SJSA1 (cell line): ENCODE results near the gene FRMPD1. TPM values are rescaled to one million over a fixed set of nuclear protein-coding genes. Genes with fewer than 3 reads are reported as not detected.

ENCODE experiments used
- DNase-seq, 2 experiments: peaks; one replicate each; pipeline ENCODE4 v3.0.0-alpha.2; 2015 to 2020; ENCODE audit warnings: low spot score in 2 of 2, low read depth in 1 of 2
- H3K27ac ChIP-seq: fragments of 250-450 bp; sonication (Bioruptor Pico); 2 replicates; pipeline ENCODE4 v1.5.1; 2020; ENCODE audit warnings: mild to moderate bottlenecking, moderate library complexity
- H3K27me3 ChIP-seq: fragments of 250-450 bp; sonication (Bioruptor Pico); replicated peaks from 2 replicates; pipeline ENCODE4 v1.5.1; 2020; ENCODE audit warnings: mild to moderate bottlenecking, moderate library complexity
- H3K36me3 ChIP-seq: fragments of 250-450 bp; sonication (Bioruptor Pico); 2 replicates; pipeline ENCODE4 v1.5.1; 2020; ENCODE audit warnings: mild to moderate bottlenecking
- H3K4me1 ChIP-seq: fragments of 250-450 bp; sonication (Bioruptor Pico); replicated peaks from 2 replicates; pipeline ENCODE4 v1.6.1; 2021; ENCODE audit warnings: mild to moderate bottlenecking
- H3K4me3 ChIP-seq: fragments of 250-450 bp; sonication (Bioruptor Pico); 2 replicates; pipeline ENCODE4 v1.5.1; 2020; ENCODE audit warnings: mild to moderate bottlenecking
- H3K9me3 ChIP-seq: fragments of 250-450 bp; sonication (Bioruptor Pico); replicated peaks from 2 replicates; pipeline ENCODE4 v1.5.1; 2020; ENCODE audit warnings: mild to moderate bottlenecking
- total RNA-seq: library from RNA; depleted of rRNA; stranded (reverse); fragments of >200 nt; shearing (Covaris generic); gene quantifications from 2 replicates; pipeline ENCODE4 v1.2.3, GENCODE V29; 2014

Gene FRMPD1
- total RNA-seq, 1 experiment from 2014 or later: not detected

GRCh38 chr9:37707748-37708147 lies 57.0 kb downstream of the FRMPD1 start:
- H3K9me3 ChIP-seq: no peaks in the 10 kb centered on the region
- H3K4me1 ChIP-seq: no peaks in the 10 kb centered on the region
- no peaks in the 10 kb centered on the region for H3K36me3 ChIP-seq
- no peak for DNase-seq
- H3K4me3 ChIP-seq: no peak overlapping the region
- no peaks in the 10 kb centered on the region for H3K27me3 ChIP-seq
- H3K27ac ChIP-seq: no peak overlapping the region

GRCh38 chr9:37710046-37710445 lies 59.3 kb downstream of the FRMPD1 start:
- no peaks in the 10 kb centered on the region for H3K4me1 ChIP-seq
- no peak overlapping the region for H3K4me3 ChIP-seq
- no peak for DNase-seq
- H3K9me3 ChIP-seq: no peaks in the 10 kb centered on the region
- no peak overlapping the region for H3K27ac ChIP-seq
- H3K36me3 ChIP-seq: no peaks in the 10 kb centered on the region
- H3K27me3 ChIP-seq: no peaks in the 10 kb centered on the region

GRCh38 chr9:37715260-37715659 lies 64.5 kb downstream of the FRMPD1 start:
- H3K9me3 ChIP-seq: no peaks in the 10 kb centered on the region
- H3K4me3 ChIP-seq: no peak overlapping the region
- no peaks in the 10 kb centered on the region for H3K27me3 ChIP-seq
- H3K27ac ChIP-seq: no peak overlapping the region
- no peaks in the 10 kb centered on the region for H3K36me3 ChIP-seq
- H3K4me1 ChIP-seq: no peaks in the 10 kb centered on the region
- DNase-seq: no peak

DNA sequence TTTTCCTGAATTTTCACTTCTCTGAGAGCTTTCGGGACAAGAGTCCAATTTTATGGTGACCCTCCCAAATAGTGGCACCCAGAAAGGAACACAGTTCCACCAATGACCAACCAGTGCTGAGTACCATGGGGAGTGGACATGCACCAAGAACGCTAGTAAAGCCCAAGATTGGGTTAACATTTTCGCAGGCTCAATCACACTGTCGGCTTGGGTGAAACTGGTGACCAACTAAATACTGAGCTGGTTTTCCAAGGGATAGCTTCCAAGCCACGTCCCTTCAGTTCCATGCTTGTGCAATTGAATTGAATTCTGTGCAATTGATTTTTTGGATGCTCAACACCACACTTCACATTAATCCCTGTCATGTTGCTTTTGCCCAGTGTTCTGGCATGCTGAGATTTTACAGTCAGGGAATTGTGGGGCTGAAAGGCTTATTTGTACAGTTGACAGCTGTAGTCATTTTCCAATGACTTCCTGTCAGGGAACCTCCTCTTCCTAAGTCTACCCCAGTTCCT lies 65.3 kb downstream of the FRMPD1 start:
- no peak for DNase-seq
- no peaks in the 10 kb centered on the region for H3K9me3 ChIP-seq
- no peak overlapping the region for H3K27ac ChIP-seq
- H3K36me3 ChIP-seq: no peaks in the 10 kb centered on the region
- no peaks in the 10 kb centered on the region for H3K4me1 ChIP-seq
- no peaks in the 10 kb centered on the region for H3K27me3 ChIP-seq
- H3K4me3 ChIP-seq: no peak overlapping the region

GRCh38 chr9:37719526-37719925 lies 68.8 kb downstream of the FRMPD1 start:
- DNase-seq: no peak
- Histone ChIP-seq H3K27me3 (no peaks in the 10 kb centered on the region), H3K4me3 (no peak overlapping the region), H3K27ac (no peak overlapping the region), H3K9me3 (no peaks in the 10 kb centered on the region), H3K36me3 (no peaks in the 10 kb centered on the region), H3K4me1 (no peaks in the 10 kb centered on the region)

DNA sequence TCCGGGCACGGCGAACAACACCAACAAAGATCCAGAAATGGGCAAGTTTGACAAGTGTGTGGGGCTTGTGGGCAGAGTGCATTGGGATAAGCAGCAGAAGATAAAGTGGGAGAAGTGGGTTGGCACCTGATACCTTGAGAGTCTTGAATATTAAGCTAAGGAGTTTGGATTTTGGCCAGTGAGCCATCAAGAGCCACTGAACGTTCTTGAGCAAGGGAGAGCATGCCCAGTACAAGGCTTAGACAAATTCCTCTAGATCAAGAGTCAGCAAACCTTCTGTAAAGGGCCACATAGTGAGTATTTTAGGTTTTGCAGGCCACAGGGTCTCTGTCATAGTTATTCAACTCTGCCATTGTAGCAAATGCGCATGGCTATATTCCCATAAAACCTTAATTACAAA lies 76.3 kb downstream of the FRMPD1 start:
- no peak overlapping the region for H3K4me3 ChIP-seq
- H3K36me3 ChIP-seq: no peaks in the 10 kb centered on the region
- no peaks in the 10 kb centered on the region for H3K27me3 ChIP-seq
- H3K27ac ChIP-seq: no peak overlapping the region
- no peak for DNase-seq
- no peaks in the 10 kb centered on the region for H3K9me3 ChIP-seq
- H3K4me1 ChIP-seq: no peaks in the 10 kb centered on the region

DNA sequence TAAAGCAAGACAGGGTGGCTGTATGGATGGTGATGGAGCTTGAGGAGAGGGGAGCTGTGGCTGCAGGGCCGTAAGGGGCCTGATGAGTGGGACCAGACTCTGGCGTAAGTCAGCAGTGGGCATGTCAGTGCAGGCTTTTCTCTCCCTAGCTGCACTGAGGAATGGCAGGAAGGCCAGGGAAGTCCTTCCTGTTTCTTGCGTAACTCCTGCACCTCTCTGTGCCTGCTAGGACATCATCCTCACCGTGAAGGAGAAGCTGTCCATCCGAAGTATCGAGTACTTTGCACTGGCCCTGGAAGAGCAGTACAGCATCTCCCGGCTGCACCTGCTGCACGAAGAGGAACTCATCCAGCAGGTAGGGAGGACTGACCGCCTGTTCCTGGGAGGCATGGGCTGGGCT lies 78.7 kb downstream of the FRMPD1 start:
- Histone ChIP-seq H3K4me1 (no peaks in the 10 kb centered on the region), H3K9me3 (no peaks in the 10 kb centered on the region), H3K27me3 (no peaks in the 10 kb centered on the region; the same call in 1 of the 2 replicates), H3K4me3 (no peak overlapping the region), H3K27ac (no peak overlapping the region), H3K36me3 (no peaks in the 10 kb centered on the region)
- DNase-seq: no peak

DNA sequence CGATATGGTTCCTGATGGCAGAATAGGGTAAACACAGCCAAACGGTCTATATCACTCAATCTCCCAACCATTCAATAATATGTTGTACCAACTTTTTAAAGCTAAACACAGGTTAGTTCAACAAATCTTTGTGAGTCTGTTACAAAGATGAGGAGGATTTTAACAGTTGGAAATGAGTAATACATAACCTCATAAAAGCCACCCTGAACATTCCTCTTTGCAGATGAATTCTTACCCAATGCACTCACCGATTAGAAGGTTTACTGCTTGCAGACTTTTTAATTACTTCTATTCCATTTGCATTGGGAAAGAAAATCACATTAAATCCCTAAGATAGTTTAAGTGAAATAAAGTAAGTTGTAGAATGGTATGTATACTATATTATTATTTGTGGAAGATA lies 79.5 kb downstream of the FRMPD1 start:
- DNase-seq: no peak

DNA sequence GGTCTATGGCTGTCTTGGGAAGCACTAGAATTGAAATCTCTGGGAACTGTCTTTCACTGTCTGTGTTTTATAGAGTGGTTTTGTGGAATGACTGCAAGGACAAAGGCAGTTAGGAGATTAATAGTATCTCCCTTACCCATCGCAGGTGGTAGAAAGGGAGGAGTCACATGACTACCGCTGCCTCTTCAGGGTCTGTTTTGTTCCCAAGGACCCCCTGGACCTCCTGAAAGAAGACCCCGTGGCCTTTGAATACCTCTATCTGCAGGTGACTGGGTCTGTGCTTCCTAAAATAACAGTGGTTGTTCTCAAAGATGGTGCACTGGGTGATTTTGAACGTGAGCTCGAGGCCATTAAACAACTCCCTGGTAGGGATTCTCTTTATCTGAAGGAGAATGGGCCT lies 80.1 kb downstream of the FRMPD1 start:
- Histone ChIP-seq H3K9me3 (no peaks in the 10 kb centered on the region), H3K4me1 (no peaks in the 10 kb centered on the region), H3K36me3 (no peaks in the 10 kb centered on the region), H3K4me3 (no peak overlapping the region), H3K27me3 (no peaks in the 10 kb centered on the region; the same call in 1 of the 2 replicates), H3K27ac (no peak overlapping the region)
- DNase-seq: no peak

More for the DNA sequence above, 79.5 kb downstream of the FRMPD1 start:
- Histone ChIP-seq H3K9me3 (no peaks in the 10 kb centered on the region), H3K36me3 (no peaks in the 10 kb centered on the region), H3K4me3 (no peak overlapping the region), H3K27ac (no peak overlapping the region), H3K27me3 (no peaks in the 10 kb centered on the region; the same call in 1 of the 2 replicates), H3K4me1 (no peaks in the 10 kb centered on the region)

- H3K4me1 ChIP-seq: no peaks in the 10 kb centered on the region
- no peak for DNase-seq
- no peak overlapping the region for H3K27ac ChIP-seq
Measured at GRCh38 chr9:37732086-37732741, 81.5 kb downstream of the FRMPD1 start.

DNA sequence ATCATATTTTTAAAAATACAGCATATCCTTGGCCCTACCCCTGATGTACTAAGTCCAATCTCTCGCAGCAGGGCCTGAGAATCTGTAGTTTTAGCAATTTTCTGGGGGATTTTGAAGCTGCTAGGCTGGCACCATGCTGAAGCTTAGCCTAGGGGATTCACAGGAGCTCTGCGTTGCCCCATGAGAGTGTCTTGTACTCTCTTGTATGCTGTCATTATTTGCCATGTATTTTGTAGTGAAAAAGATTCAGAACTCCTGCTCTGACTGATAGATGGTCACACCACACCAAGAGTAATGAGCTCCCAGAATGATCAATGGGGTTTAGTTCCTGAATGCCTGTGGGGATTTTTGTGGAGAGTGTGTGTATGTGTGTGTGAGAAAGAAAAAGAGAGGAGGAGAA lies 82.2 kb downstream of the FRMPD1 start:
- Histone ChIP-seq H3K27me3 (no peaks in the 10 kb centered on the region; the same call in 1 of the 2 replicates), H3K4me3 (no peak overlapping the region), H3K36me3 (no peaks in the 10 kb centered on the region), H3K27ac (no peak overlapping the region), H3K9me3 (no peaks in the 10 kb centered on the region), H3K4me1 (no peaks in the 10 kb centered on the region)
- no peak for DNase-seq

More at GRCh38 chr9:37732086-37732741, 81.5 kb downstream of the FRMPD1 start:
- Histone ChIP-seq H3K9me3 (no peaks in the 10 kb centered on the region), H3K4me3 (no peak overlapping the region), H3K27me3 (no peaks in the 10 kb centered on the region; the same call in 1 of the 2 replicates), H3K36me3 (no peaks in the 10 kb centered on the region)

- DNase-seq: no peak
- Histone ChIP-seq H3K36me3 (no peaks in the 10 kb centered on the region), H3K4me3 (no peak overlapping the region), H3K4me1 (no peaks in the 10 kb centered on the region), H3K27me3 (no peaks in the 10 kb centered on the region), H3K27ac (no peak overlapping the region), H3K9me3 (no peaks in the 10 kb centered on the region)
Measured at GRCh38 chr9:37739222-37739621, 88.5 kb downstream of the FRMPD1 start.

DNA sequence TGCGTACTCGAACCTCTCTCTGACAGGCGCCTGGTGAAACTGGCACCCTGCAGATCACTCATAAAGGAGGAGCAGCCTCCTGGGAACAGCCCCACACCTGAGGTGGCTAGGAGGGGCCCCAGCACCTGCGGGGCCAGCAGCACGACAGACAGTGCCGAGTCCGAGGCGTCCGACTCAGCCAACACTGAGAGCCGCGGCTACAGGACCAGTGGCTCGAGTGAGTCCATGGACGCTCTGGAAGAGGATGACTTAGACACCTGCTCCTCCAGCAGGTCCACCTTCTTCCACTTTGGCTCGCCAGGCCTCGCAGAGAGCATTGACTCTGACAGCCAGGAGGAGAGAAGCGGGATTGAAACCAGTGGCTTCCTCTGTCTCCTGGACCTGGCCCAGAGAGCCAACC lies 89.4 kb downstream of the FRMPD1 start:
- H3K36me3 ChIP-seq: no peaks in the 10 kb centered on the region
- H3K27me3 ChIP-seq: no peaks in the 10 kb centered on the region
- H3K4me3 ChIP-seq: no peak overlapping the region
- H3K9me3 ChIP-seq: no peaks in the 10 kb centered on the region
- H3K27ac ChIP-seq: no peak overlapping the region
- no peak for DNase-seq
- no peaks in the 10 kb centered on the region for H3K4me1 ChIP-seq

DNA sequence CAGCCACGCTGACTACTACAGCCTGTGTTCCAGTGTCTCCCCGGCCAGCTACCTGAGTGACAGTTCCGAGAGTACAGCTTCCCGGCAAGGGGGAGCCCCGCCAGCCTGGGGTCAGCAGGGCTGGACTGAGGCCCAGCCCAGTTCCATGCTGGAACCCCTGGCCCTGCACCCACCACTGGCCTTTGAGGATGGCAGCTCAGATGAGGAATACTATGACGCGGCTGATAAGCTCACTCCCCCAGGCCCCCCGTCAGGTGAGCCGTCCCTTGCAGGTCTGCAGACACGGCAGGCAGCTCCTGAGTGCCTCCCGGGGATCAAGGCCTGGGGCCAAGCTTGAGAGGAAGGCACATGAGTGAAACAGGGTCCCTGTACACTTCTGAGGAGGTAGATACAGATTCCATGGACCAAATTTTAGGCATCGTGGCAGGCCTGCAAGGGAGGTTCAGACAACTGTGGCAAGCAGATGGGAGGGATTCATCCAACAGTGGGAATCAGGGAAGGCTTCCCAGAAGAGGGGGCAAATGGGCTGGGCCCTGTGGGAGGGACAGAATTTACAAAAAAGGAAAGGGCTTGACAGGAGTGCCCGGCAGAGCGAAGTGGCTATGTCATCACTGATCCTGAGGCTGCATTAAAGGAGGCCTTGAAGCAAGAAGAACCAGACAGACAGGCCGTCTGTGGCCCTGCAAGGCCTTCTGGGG lies 90.0 kb downstream of the FRMPD1 start:
- no peak overlapping the region for H3K27ac ChIP-seq
- no peaks in the 10 kb centered on the region for H3K27me3 ChIP-seq
- no peak overlapping the region for H3K4me3 ChIP-seq
- no peaks in the 10 kb centered on the region for H3K9me3 ChIP-seq
- no peak for DNase-seq
- no peaks in the 10 kb centered on the region for H3K4me1 ChIP-seq
- no peaks in the 10 kb centered on the region for H3K36me3 ChIP-seq
